Stomach (tissue), 4 donors: Measurements from ENCODE around the gene MRGPRE.
A peak's percentile ranks its signal among the peaks of the same experiment; 100 is the strongest.

Source experiments
- POLR2A ChIP-seq, 4 donors: fragments of 450-650 bp; IDR thresholded peaks; one replicate each; pipeline ENCODE4 v1.6.1; 2016; ENCODE audit warnings: antibody characterized with exemption in 4 of 4, control low read depth in 2 of 4, mild to moderate bottlenecking in 1 of 4, moderate library complexity in 1 of 4
- TF ChIP-seq, protein P1 (sequence below), 7 experiments: fragments of 450-650 bp in 4 of 7; fragments of 200-600 bp in 3 of 7; sonication (generic) in 3 of 7; IDR thresholded peaks; one replicate each; pipeline ENCODE4 v1.5.1; 2016 to 2019; ENCODE audit warnings: antibody characterized with exemption in 7 of 7, control low read depth in 2 of 7, mild to moderate bottlenecking in 1 of 7

DNA sequence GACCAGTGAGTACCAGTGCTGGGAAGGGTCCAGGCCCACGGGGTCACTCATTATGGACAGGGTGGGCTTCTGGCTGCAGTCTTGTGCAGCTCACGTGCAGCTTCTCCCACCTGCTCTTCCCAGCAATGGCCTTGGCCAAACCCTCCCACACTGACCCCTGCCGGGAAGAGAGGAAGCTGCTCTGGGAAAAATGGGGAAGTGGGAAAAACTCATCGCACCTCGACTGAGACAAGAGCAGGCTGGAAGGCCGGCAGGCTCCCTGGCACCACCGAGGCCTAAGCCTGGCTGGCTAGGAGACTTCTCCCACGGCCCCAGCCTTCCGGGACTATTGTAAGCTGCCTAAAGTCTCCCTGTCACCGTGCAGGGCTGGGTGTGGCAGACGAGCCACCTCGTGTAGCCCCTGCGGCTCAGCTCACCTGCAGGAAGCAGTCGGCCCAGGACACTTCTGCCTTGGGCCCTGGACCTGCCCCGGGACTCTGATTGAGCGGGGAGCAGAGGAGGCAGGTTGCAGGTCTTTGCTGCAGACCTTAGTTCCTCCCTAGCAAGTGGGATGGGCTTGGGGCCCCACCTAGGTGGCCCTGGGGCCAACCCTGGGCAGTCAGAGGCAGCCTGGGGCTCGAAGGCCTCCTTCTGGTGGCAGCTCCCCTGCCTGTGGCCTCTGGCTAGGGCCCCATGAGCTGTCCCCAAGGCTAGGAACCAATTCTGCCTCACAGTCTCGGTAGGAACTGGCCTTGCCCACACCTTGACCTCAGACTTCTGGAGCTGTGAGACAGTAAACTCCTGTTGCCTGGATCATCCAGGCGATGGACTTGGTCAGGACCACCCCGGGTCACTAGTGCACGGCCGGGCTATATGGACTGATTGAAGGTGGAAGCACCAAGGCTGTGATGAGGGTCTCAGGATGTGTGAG is 36.7 kb downstream of the MRGPRE start:
- TF ChIP-seq, protein P1, sequence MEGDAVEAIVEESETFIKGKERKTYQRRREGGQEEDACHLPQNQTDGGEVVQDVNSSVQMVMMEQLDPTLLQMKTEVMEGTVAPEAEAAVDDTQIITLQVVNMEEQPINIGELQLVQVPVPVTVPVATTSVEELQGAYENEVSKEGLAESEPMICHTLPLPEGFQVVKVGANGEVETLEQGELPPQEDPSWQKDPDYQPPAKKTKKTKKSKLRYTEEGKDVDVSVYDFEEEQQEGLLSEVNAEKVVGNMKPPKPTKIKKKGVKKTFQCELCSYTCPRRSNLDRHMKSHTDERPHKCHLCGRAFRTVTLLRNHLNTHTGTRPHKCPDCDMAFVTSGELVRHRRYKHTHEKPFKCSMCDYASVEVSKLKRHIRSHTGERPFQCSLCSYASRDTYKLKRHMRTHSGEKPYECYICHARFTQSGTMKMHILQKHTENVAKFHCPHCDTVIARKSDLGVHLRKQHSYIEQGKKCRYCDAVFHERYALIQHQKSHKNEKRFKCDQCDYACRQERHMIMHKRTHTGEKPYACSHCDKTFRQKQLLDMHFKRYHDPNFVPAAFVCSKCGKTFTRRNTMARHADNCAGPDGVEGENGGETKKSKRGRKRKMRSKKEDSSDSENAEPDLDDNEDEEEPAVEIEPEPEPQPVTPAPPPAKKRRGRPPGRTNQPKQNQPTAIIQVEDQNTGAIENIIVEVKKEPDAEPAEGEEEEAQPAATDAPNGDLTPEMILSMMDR (IDR thresholded peaks at IDR 0.05), result peak in 2 of 7 experiments; percentile 13 to 14
- no peak for TF ChIP-seq POLR2A (IDR thresholded peaks at IDR 0.05)
